ENCODE data around the gene WLS. TPM values are rescaled to one million over a fixed set of nuclear protein-coding genes. Genes with fewer than 3 reads are reported as not detected.

The WLS gene
- total RNA-seq, 1 donor from 2014 or later: 32.5 TPM

GRCh38 chr1:68228851-68229250 is 3.5 kb downstream of the WLS start:
- DNase-seq (ENCODE audit: low read depth): peak; percentile 76

DNA sequence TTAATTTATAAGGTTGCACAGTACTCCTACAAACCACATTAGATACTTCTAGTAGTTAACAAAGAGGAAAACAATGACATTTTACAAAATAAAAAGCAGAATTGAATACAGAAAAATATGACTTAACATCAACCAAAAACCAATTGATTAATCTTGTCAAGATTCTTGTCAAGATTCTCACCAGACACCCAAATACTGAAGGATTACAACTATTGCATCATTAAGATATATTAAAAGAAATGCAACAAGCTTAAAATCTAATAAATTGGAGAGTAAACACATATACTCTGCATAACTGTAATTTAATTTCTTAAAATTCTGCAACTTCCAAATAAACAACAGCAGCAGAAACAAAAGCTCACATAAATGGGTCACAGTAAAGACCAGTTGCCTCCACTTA is 4.7 kb downstream of the WLS start:
- DNase-seq (ENCODE audit: low read depth): no peak

GRCh38 chr1:68225781-68226180 is 6.5 kb downstream of the WLS start:
- DNase-seq (ENCODE audit: low read depth): peak; percentile 75

GRCh38 chr1:68223687-68224086 is 8.6 kb downstream of the WLS start:
- DNase-seq (ENCODE audit: low read depth): no peak

- no peak for DNase-seq (ENCODE audit: low read depth)
These were observed 10.3 kb downstream of the WLS start for GRCh38 chr1:68221980-68222373.

- DNase-seq (ENCODE audit: low read depth): no peak
These were observed 11.0 kb downstream of the WLS start for GRCh38 chr1:68221001-68221979.

- no peak for DNase-seq (ENCODE audit: low read depth)
These were observed 11.9 kb downstream of the WLS start for GRCh38 chr1:68220420-68220819.

- DNase-seq (ENCODE audit: low read depth): peak; percentile 72
These were observed 13.8 kb downstream of the WLS start for GRCh38 chr1:68218490-68218889.

- no peak for DNase-seq (ENCODE audit: low read depth)
These were observed 14.7 kb downstream of the WLS start for GRCh38 chr1:68217618-68218017.

- peak; percentile 74 for DNase-seq (ENCODE audit: low read depth)
These were observed 15.2 kb downstream of the WLS start for GRCh38 chr1:68217060-68217554.

DNA sequence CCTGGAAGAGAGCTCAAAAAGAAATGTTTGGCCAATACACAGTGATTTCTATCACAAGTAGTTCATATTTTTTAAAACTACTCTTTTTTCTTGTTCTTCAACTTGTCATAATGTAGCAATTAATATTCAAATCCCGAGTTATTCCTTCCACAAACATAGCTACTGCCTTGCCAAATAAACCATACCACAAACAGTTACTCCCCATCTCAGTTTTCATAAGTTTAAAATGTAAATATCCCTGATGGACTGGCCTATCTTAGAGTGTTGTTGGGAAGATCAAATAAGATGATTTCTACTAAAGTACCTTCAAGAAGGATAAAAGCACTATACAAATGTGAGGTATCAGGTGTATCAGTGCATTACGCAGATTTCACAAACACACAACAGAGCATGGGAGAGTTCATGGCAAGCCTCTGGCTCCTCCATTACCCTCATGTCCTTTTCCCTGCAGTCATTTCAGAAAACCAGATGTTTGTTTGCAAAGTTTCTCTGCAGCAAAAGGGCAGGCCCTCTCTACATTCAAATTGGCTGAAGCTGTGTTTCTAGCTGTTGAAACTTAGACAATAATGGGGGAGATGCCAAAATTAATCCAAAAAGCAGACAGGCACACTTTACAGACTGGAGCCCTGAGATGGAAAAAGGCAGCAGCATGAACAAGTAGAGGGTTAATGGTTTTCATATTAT is 16.1 kb downstream of the WLS start:
- DNase-seq (ENCODE audit: low read depth): no peak

- peak; percentile 83 for DNase-seq (ENCODE audit: low read depth)
These were observed 18.5 kb downstream of the WLS start for GRCh38 chr1:68213843-68214242.

GRCh38 chr1:68211761-68212380 is 20.5 kb downstream of the WLS start:
- peak; percentile 72 for DNase-seq (ENCODE audit: low read depth)

GRCh38 chr1:68210829-68211228 is 21.5 kb downstream of the WLS start:
- DNase-seq (ENCODE audit: low read depth): no peak

- peak; percentile 67 for DNase-seq (ENCODE audit: low read depth)
These were observed 22.3 kb downstream of the WLS start for GRCh38 chr1:68210027-68210426.

- DNase-seq (ENCODE audit: low read depth): peak; percentile 73
These were observed 25.3 kb downstream of the WLS start for GRCh38 chr1:68206848-68207689.

- no peak for DNase-seq (ENCODE audit: low read depth)
These were observed 26.4 kb downstream of the WLS start for GRCh38 chr1:68205794-68206358.

DNA sequence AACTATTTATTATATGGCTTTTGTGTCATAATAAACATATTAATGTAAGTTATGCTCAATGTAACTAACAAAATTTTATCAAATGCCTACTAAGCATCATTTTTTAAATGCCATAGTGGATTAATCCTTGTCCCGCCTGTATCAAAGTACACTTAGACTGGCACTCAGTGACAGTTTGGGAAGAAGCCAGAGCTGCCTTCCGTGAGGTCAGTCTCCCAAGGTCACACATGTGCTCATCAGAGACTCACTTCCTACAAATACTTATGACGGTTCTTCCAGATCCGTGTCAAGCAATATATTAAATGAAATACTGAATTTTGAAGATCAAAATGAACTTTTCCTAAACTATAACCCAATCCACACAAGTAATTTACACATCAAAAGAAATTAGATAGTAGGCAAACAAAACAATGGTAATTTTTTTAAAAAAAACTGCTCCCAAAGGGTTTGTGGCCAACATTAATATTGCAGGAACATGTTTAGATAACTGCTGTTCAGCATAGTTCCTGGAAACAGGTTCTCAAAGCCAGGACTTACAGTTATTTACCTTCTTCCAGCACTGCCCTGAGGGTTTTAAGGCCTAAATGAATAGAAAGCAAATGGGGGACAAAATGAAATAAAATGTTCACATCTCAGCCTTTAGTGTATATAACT is 27.2 kb downstream of the WLS start:
- DNase-seq (ENCODE audit: low read depth): no peak

- no peak for DNase-seq (ENCODE audit: low read depth)
These were observed 30.0 kb downstream of the WLS start for GRCh38 chr1:68202239-68202832.
